RWPE2 (cell line): ENCODE results near the gene JDP2.

Experiments
- ATAC-seq: fragments of 200-7000 bp; cut with Tn5 transposase; 3 replicates; pipeline ENCODE4 v1.9.1; 2021; ENCODE audit warnings: low read depth
- DNase-seq: peaks from one replicate; pipeline ENCODE4 v3.0.0-alpha.2; 2020; ENCODE audit warnings: low spot score
- H3K27ac ChIP-seq: fragments of 450-650 bp; 2 replicates; pipeline ENCODE4 v1.5.1; 2017; ENCODE audit warnings: mild to moderate bottlenecking; ENCODE audit not compliant: poor library complexity, severe bottlenecking
- H3K27me3 ChIP-seq: fragments of 250-450 bp; sonication (Bioruptor Pico); 2 replicates; pipeline ENCODE4 v1.5.1; 2021; ENCODE audit warnings: mild to moderate bottlenecking, moderate library complexity; ENCODE audit not compliant: insufficient read depth, poor library complexity, severe bottlenecking
- H3K36me3 ChIP-seq: fragments of 250-450 bp; sonication (Bioruptor Pico); 2 replicates; pipeline ENCODE4 v1.5.1; 2020; ENCODE audit warnings: low read depth, mild to moderate bottlenecking, moderate library complexity
- H3K4me1 ChIP-seq: fragments of 250-450 bp; sonication (Bioruptor Pico); 2 replicates; pipeline ENCODE4 v1.5.1; 2021; ENCODE audit warnings: mild to moderate bottlenecking, moderate library complexity; ENCODE audit not compliant: insufficient read depth, poor library complexity, severe bottlenecking
- H3K4me3 ChIP-seq: fragments of 250-450 bp; sonication (Bioruptor Pico); 2 replicates; pipeline ENCODE4 v1.5.1; 2021; ENCODE audit warnings: mild to moderate bottlenecking, moderate library complexity; ENCODE audit not compliant: severe bottlenecking
- H3K9me3 ChIP-seq: fragments of 250-450 bp; sonication (Bioruptor Pico); 2 replicates; pipeline ENCODE4 v1.5.1; 2021; ENCODE audit warnings: mild to moderate bottlenecking, moderate library complexity; ENCODE audit not compliant: severe bottlenecking
- TF ChIP-seq, protein P1 (sequence below): fragments of 450-650 bp; IDR thresholded peaks from one replicate; pipeline ENCODE4 v1.5.1; 2017; ENCODE audit warnings: mild to moderate bottlenecking, moderate library complexity; ENCODE audit not compliant: poor library complexity, severe bottlenecking

The JDP2 gene, protein sequence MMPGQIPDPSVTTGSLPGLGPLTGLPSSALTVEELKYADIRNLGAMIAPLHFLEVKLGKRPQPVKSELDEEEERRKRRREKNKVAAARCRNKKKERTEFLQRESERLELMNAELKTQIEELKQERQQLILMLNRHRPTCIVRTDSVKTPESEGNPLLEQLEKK

DNA sequence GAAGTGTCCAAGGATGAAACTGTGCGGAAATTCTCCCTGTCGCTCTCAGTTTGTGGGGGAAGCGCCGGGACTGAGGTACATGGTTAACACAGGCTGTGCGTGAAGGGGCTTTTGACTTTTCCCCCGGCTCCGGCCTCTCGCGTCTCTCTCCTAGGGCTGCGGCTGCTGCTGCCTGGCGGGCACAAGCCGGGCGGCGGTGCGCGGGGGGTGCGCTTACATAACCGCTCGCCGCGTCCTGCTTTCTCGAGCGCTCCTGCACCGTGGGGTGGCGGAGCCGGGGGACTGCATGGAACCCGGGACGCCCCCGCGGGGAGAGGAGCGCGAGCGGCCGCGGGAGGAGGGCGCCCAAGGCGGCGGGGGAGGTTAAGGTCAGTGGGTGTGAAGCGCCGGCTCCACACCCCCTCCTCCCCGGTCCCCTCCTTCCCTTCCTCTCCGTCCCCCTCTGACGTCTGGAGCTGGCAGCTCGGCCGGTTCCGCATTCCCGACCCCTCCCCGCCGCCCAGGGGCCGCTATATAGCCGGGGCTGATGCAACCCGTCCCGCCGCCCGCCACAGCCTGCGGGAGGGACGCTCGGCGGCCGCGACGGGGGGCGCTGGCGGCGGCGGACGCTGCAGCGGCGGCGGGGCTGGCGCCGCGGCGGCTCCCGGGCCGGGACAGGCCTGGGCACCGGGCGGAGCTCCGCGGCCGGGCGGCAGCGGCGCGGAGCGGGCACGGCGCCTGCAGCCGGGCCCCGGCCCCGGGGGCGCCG, at the start of gene JDP2:
JDP2 (plus strand) TSS at position 541 of the 748 bp plus-strand sequence. CDS start 9,899 bp downstream, outside the sequence.
- Histone ChIP-seq H3K4me1 (peaks cover 3% of the 10 kb centered on the region), H3K27ac (no peak within 1 kb of the TSS), H3K9me3 (no peaks in the 10 kb centered on the region), H3K27me3 (no peaks in the 10 kb centered on the region), H3K36me3 (peaks cover 22% of the 10 kb centered on the region), H3K4me3 (peak within 1 kb of the TSS; percentile 98)
- peak; percentile 72 for ATAC-seq
- no peak for DNase-seq
- TF ChIP-seq, protein P1, sequence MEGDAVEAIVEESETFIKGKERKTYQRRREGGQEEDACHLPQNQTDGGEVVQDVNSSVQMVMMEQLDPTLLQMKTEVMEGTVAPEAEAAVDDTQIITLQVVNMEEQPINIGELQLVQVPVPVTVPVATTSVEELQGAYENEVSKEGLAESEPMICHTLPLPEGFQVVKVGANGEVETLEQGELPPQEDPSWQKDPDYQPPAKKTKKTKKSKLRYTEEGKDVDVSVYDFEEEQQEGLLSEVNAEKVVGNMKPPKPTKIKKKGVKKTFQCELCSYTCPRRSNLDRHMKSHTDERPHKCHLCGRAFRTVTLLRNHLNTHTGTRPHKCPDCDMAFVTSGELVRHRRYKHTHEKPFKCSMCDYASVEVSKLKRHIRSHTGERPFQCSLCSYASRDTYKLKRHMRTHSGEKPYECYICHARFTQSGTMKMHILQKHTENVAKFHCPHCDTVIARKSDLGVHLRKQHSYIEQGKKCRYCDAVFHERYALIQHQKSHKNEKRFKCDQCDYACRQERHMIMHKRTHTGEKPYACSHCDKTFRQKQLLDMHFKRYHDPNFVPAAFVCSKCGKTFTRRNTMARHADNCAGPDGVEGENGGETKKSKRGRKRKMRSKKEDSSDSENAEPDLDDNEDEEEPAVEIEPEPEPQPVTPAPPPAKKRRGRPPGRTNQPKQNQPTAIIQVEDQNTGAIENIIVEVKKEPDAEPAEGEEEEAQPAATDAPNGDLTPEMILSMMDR = no peak

DNA sequence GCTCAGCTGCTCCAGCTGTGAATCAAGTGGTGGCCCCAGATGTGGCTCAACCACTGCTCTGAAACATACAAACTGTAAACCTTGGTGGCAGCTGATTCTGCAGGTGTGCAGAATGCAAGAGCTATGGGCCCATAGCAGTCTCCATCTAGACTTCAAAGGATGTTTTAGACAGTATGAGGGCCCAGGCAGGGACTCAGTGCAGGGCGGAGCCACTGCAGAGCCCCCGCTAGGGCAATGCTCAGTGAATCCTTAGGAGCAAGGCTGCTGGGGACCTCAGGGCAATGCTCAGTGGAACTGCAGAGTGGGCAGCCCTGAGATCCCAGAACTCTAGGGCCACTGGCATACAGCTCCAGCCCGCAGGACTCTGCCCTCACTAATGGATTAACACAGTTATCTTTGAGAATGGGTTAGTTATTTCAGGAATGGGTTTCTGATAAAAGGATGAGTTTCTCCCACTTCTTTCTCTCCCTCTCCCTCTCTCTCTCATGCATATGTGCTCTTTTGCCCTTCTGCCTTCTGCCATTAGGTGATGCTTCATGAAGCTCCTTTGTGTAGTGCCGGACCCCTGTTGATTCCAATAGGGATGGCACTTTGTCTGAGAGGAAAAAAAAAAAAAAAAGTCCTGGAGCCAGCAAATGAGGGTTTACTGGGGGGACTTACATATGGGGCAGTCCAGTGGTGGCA, 48.4 kb upstream of the JDP2 start:
- H3K27me3 ChIP-seq = peaks cover 6% of the 10 kb centered on the region
- H3K36me3 ChIP-seq = no peaks in the 10 kb centered on the region
- TF ChIP-seq, protein P1 = no peak
- no peak for DNase-seq
- no peak overlapping the region for H3K27ac ChIP-seq
- no peaks in the 10 kb centered on the region for H3K4me1 ChIP-seq
- no peaks in the 10 kb centered on the region for H3K9me3 ChIP-seq
- H3K4me3 ChIP-seq = no peak overlapping the region
- ATAC-seq = no peak

DNA sequence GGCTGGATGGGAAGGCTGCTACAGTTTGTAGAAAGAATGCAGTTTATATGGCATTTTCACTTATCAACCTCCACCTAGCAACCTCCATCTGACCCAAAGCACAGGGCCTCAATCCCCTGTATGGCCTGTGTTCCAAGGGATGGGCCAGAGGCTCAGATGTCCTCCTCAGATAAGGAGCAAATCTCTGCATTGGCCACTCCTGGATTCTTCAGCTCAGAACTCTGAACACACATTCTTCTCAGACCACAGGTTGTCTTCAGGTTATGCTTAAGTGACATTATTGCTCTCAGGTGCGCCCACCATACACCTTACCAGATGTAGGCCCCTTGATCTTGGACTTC, 47.9 kb upstream of the JDP2 start:
- Histone ChIP-seq H3K36me3 (no peaks in the 10 kb centered on the region), H3K27ac (no peak overlapping the region), H3K27me3 (peaks cover 11% of the 10 kb centered on the region), H3K4me1 (no peaks in the 10 kb centered on the region), H3K9me3 (no peaks in the 10 kb centered on the region), H3K4me3 (no peak overlapping the region)
- TF ChIP-seq, protein P1 = no peak
- ATAC-seq (no peak), DNase-seq (no peak)

DNA sequence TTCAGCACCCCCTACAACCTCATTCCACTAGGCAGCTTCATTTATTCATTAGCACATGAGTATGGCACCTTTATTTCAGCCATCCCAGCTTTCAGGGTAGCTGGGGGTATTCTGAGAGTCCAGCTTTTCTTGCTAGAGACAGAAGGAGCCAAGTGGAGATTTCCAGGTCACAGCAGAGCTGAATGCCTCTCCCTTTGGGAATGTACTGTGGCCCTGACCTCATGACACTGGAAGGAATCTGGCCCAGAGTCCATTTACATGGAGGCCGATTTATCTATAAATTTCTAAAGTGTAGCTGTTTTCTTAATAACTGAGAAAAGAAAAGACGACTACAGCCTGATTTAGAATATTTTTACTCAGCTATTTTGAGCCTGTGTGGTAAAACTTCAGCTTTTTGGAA, 47.2 kb upstream of the JDP2 start:
- H3K27ac ChIP-seq = no peak overlapping the region
- H3K4me3 ChIP-seq = no peak overlapping the region
- no peaks in the 10 kb centered on the region for H3K9me3 ChIP-seq
- no peaks in the 10 kb centered on the region for H3K36me3 ChIP-seq
- H3K4me1 ChIP-seq = no peaks in the 10 kb centered on the region
- ATAC-seq (no peak), DNase-seq (no peak)
- TF ChIP-seq, protein P1 = no peak
- peaks cover 16% of the 10 kb centered on the region for H3K27me3 ChIP-seq
